ENCODE measurements around the gene PFKL. TPM values are rescaled to one million over a fixed set of nuclear protein-coding genes. Genes with fewer than 3 reads are reported as not detected.
A peak's percentile ranks its signal among the peaks of the same experiment; 100 is the strongest.
"Not testable (repeated sequence)": the region's sequence is repeated elsewhere in the genome, so short reads cannot be mapped to it uniquely, and the experiment has no call there.

The PFKL gene
- total RNA-seq, 1 donor from 2014 or later = 139 TPM

- peaks cover 9% of the 10 kb centered on the region for H3K27me3 Mint-ChIP-seq (ENCODE audit: insufficient read depth)
- no peaks in the 10 kb centered on the region for H3K9me3 Mint-ChIP-seq
- H3K4me1 Mint-ChIP-seq (ENCODE audit: low read depth) = peaks cover 55% of the 10 kb centered on the region
- H3K4me3 Mint-ChIP-seq = peak overlapping the region; percentile 38
- H3K27ac Mint-ChIP-seq = no peak overlapping the region
- intact Hi-C loops (cut with micrococcal nuclease) = no loop called here
- no peak for DNase-seq (ENCODE audit: low spot score)
- peaks cover 15% of the 10 kb centered on the region for H3K36me3 Mint-ChIP-seq (ENCODE audit: low read depth)
Observed at GRCh38 chr21:44356160-44356559, 56.3 kb downstream of the PFKL start.

- H3K4me3 Mint-ChIP-seq = peak overlapping the region; percentile 38
- intact Hi-C loops (cut with micrococcal nuclease) = no loop called here
- H3K36me3 Mint-ChIP-seq (ENCODE audit: low read depth) = peaks cover 17% of the 10 kb centered on the region
- H3K27ac Mint-ChIP-seq = peak overlapping the region; percentile 41
- peaks cover 55% of the 10 kb centered on the region for H3K4me1 Mint-ChIP-seq (ENCODE audit: low read depth)
- DNase-seq (ENCODE audit: low spot score) = no peak
- H3K9me3 Mint-ChIP-seq = no peaks in the 10 kb centered on the region
- peaks cover 6% of the 10 kb centered on the region for H3K27me3 Mint-ChIP-seq (ENCODE audit: insufficient read depth)
Observed at GRCh38 chr21:44356636-44357035, 56.8 kb downstream of the PFKL start.

- Mint-ChIP-seq H3K27ac (peak overlapping the region; percentile 40), H3K4me1 (ENCODE audit: low read depth) (peaks cover 54% of the 10 kb centered on the region)
- intact Hi-C loops (cut with micrococcal nuclease) = no loop called here
Observed at GRCh38 chr21:44357064-44357837, 57.4 kb downstream of the PFKL start.

GRCh38 chr21:44359396-44359795 is 59.5 kb downstream of the PFKL start:
- no peak overlapping the region for H3K4me3 Mint-ChIP-seq
- H3K4me1 Mint-ChIP-seq (ENCODE audit: low read depth) = peaks cover 32% of the 10 kb centered on the region
- H3K27ac Mint-ChIP-seq = no peak overlapping the region
- intact Hi-C loops (cut with micrococcal nuclease) = no loop called here
- peaks cover 12% of the 10 kb centered on the region for H3K9me3 Mint-ChIP-seq
- no peak for DNase-seq (ENCODE audit: low spot score)
- H3K36me3 Mint-ChIP-seq (ENCODE audit: low read depth) = peaks cover 26% of the 10 kb centered on the region
- peaks cover 2% of the 10 kb centered on the region for H3K27me3 Mint-ChIP-seq (ENCODE audit: insufficient read depth)

More at GRCh38 chr21:44357064-44357837, 57.4 kb downstream of the PFKL start:
- no peaks in the 10 kb centered on the region for H3K9me3 Mint-ChIP-seq
- no peak overlapping the region for H3K4me3 Mint-ChIP-seq
- DNase-seq (ENCODE audit: low spot score) = no peak
- peaks cover 17% of the 10 kb centered on the region for H3K36me3 Mint-ChIP-seq (ENCODE audit: low read depth)
- H3K27me3 Mint-ChIP-seq (ENCODE audit: insufficient read depth) = peaks cover 5% of the 10 kb centered on the region

- Mint-ChIP-seq H3K27ac (no peak overlapping the region), H3K9me3 (peaks cover 12% of the 10 kb centered on the region), H3K27me3 (ENCODE audit: insufficient read depth) (peaks cover 2% of the 10 kb centered on the region), H3K36me3 (ENCODE audit: low read depth) (peaks cover 26% of the 10 kb centered on the region), H3K4me1 (ENCODE audit: low read depth) (peaks cover 25% of the 10 kb centered on the region), H3K4me3 (no peak overlapping the region)
- DNase-seq (ENCODE audit: low spot score) = no peak
- intact Hi-C loops (cut with micrococcal nuclease) = no loop called here
Observed at GRCh38 chr21:44360159-44360558, 60.3 kb downstream of the PFKL start.

GRCh38 chr21:44361903-44362302 is 62.0 kb downstream of the PFKL start:
- H3K4me1 Mint-ChIP-seq (ENCODE audit: low read depth); H3K27ac Mint-ChIP-seq; DNase-seq (ENCODE audit: low spot score); H3K4me3 Mint-ChIP-seq; intact Hi-C loops (cut with micrococcal nuclease); H3K27me3 Mint-ChIP-seq (ENCODE audit: insufficient read depth): not testable (repeated sequence)
- peaks cover 12% of the 10 kb centered on the region for H3K9me3 Mint-ChIP-seq
- H3K36me3 Mint-ChIP-seq (ENCODE audit: low read depth) = peaks cover 20% of the 10 kb centered on the region

- no peak overlapping the region for H3K27ac Mint-ChIP-seq
- no peak overlapping the region for H3K4me3 Mint-ChIP-seq
- DNase-seq (ENCODE audit: low spot score) = no peak
- H3K27me3 Mint-ChIP-seq (ENCODE audit: insufficient read depth) = peaks cover 2% of the 10 kb centered on the region
- peaks cover 12% of the 10 kb centered on the region for H3K9me3 Mint-ChIP-seq
- H3K4me1 Mint-ChIP-seq (ENCODE audit: low read depth) = peaks cover 5% of the 10 kb centered on the region
- peaks cover 16% of the 10 kb centered on the region for H3K36me3 Mint-ChIP-seq (ENCODE audit: low read depth)
- intact Hi-C loops (cut with micrococcal nuclease) = no loop called here
Observed at GRCh38 chr21:44363278-44363677, 63.4 kb downstream of the PFKL start.

GRCh38 chr21:44364151-44365053 is 64.5 kb downstream of the PFKL start:
- H3K27me3 Mint-ChIP-seq (ENCODE audit: insufficient read depth) = peaks cover 2% of the 10 kb centered on the region
- H3K4me1 Mint-ChIP-seq (ENCODE audit: low read depth) = peaks cover 5% of the 10 kb centered on the region
- H3K9me3 Mint-ChIP-seq = peaks cover 12% of the 10 kb centered on the region
- H3K27ac Mint-ChIP-seq = no peak overlapping the region
- H3K36me3 Mint-ChIP-seq (ENCODE audit: low read depth) = peaks cover 14% of the 10 kb centered on the region
- H3K4me3 Mint-ChIP-seq = no peak overlapping the region
- DNase-seq (ENCODE audit: low spot score) = no peak
- intact Hi-C loops (cut with micrococcal nuclease) = no loop called here

GRCh38 chr21:44365251-44365966 is 65.6 kb downstream of the PFKL start:
- Mint-ChIP-seq H3K36me3 (ENCODE audit: low read depth) (peaks cover 14% of the 10 kb centered on the region), H3K4me1 (ENCODE audit: low read depth) (no peaks in the 10 kb centered on the region), H3K9me3 (peaks cover 12% of the 10 kb centered on the region), H3K27me3 (ENCODE audit: insufficient read depth) (peaks cover 2% of the 10 kb centered on the region), H3K4me3 (no peak overlapping the region), H3K27ac (no peak overlapping the region)
- intact Hi-C loops (cut with micrococcal nuclease) = no loop called here
- DNase-seq (ENCODE audit: low spot score) = no peak

GRCh38 chr21:44365967-44366585 is 66.2 kb downstream of the PFKL start:
- intact Hi-C loops (cut with micrococcal nuclease) = no loop called here
- Mint-ChIP-seq H3K4me3 (no peak overlapping the region), H3K27me3 (ENCODE audit: insufficient read depth) (peaks cover 2% of the 10 kb centered on the region), H3K27ac (no peak overlapping the region), H3K36me3 (ENCODE audit: low read depth) (peaks cover 16% of the 10 kb centered on the region), H3K4me1 (ENCODE audit: low read depth) (no peaks in the 10 kb centered on the region), H3K9me3 (peaks cover 12% of the 10 kb centered on the region)
- DNase-seq (ENCODE audit: low spot score) = no peak

- H3K4me3 Mint-ChIP-seq = no peak overlapping the region
- intact Hi-C loops (cut with micrococcal nuclease) = no loop called here
- H3K36me3 Mint-ChIP-seq (ENCODE audit: low read depth) = peaks cover 17% of the 10 kb centered on the region
Observed at GRCh38 chr21:44366586-44367211, 66.8 kb downstream of the PFKL start.

More at GRCh38 chr21:44366586-44367211, 66.8 kb downstream of the PFKL start:
- DNase-seq (ENCODE audit: low spot score) = no peak
- Mint-ChIP-seq H3K9me3 (peaks cover 12% of the 10 kb centered on the region), H3K4me1 (ENCODE audit: low read depth) (no peaks in the 10 kb centered on the region), H3K27ac (no peak overlapping the region), H3K27me3 (ENCODE audit: insufficient read depth) (peaks cover 2% of the 10 kb centered on the region)
